ENCODE data around the gene ARHGAP40.
A peak's percentile ranks its signal among the peaks of the same experiment; 100 is the strongest.

The ARHGAP40 gene

GRCh38 chr20:38640521-38640920 lies 38.9 kb downstream of the ARHGAP40 start:
- peaks cover 13% of the 10 kb centered on the region for H3K27me3 ChIP-seq (ENCODE audit: insufficient read depth, low read length)
- H3K9ac ChIP-seq (ENCODE audit: low read depth, low read length): no peak overlapping the region
- no peak overlapping the region for H3K27ac ChIP-seq (ENCODE audit: low read depth, low read length)
- no peaks in the 10 kb centered on the region for H3K4me1 ChIP-seq (ENCODE audit: insufficient read depth, low read length)
- no peak overlapping the region for H3K4me3 ChIP-seq (ENCODE audit: low read length)
- WGBS: 76% methylated on average over 4 of the region's 4 CpGs
- no peaks in the 10 kb centered on the region for H3K36me3 ChIP-seq (ENCODE audit: insufficient read depth, low read length)
- H3K9me3 ChIP-seq (ENCODE audit: insufficient read depth, low read depth, low read length): no peaks in the 10 kb centered on the region

DNA sequence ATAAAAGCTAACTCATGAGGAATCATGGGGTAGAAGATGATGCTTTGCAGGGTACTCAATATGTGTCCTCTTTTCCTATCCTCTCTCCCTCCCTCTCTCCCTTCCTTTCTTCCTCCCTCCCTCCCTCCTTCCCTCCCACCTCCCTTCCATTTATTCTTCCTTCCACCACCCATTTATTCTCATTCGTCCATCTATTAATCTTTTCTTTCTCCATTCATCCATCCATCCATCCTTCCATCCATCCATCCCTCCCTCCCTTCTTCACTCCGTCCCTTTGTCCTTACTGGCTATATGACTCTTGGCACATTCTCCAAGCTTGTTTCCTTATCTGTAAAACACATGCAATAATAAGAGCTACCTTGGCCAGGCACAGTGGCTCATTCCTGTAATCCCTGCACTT lies 40.9 kb downstream of the ARHGAP40 start:
- Histone ChIP-seq H3K4me3 (ENCODE audit: low read length) (no peak overlapping the region), H3K27me3 (ENCODE audit: insufficient read depth, low read length) (peaks cover 32% of the 10 kb centered on the region), H3K36me3 (ENCODE audit: insufficient read depth, low read length) (no peaks in the 10 kb centered on the region), H3K4me1 (ENCODE audit: insufficient read depth, low read length) (peaks cover 4% of the 10 kb centered on the region; the same call in 1 of the 2 replicates), H3K9ac (ENCODE audit: low read depth, low read length) (no peak overlapping the region), H3K9me3 (ENCODE audit: insufficient read depth, low read depth, low read length) (no peaks in the 10 kb centered on the region), H3K27ac (ENCODE audit: low read depth, low read length) (no peak overlapping the region)
- WGBS: 90% methylated on average over 2 of the region's 2 CpGs

GRCh38 chr20:38644588-38645260 lies 43.1 kb downstream of the ARHGAP40 start:
- Histone ChIP-seq H3K4me1 (ENCODE audit: insufficient read depth, low read length) (peaks cover 4% of the 10 kb centered on the region; the same call in 1 of the 2 replicates), H3K4me3 (ENCODE audit: low read length) (no peak overlapping the region), H3K27ac (ENCODE audit: low read depth, low read length) (no peak overlapping the region), H3K9me3 (ENCODE audit: insufficient read depth, low read depth, low read length) (no peaks in the 10 kb centered on the region), H3K36me3 (ENCODE audit: insufficient read depth, low read length) (no peaks in the 10 kb centered on the region), H3K27me3 (ENCODE audit: insufficient read depth, low read length) (peaks cover 39% of the 10 kb centered on the region), H3K9ac (ENCODE audit: low read depth, low read length) (no peak overlapping the region)
- 87% methylated on average over 4 of the region's 4 CpGs for WGBS

- no peak overlapping the region for H3K4me3 ChIP-seq (ENCODE audit: low read length)
- WGBS: 90% methylated on average over 5 of the region's 5 CpGs
- H3K9ac ChIP-seq (ENCODE audit: low read depth, low read length): no peak overlapping the region
- H3K36me3 ChIP-seq (ENCODE audit: insufficient read depth, low read length): no peaks in the 10 kb centered on the region
- H3K27me3 ChIP-seq (ENCODE audit: insufficient read depth, low read length): peaks cover 39% of the 10 kb centered on the region
- no peaks in the 10 kb centered on the region for H3K9me3 ChIP-seq (ENCODE audit: insufficient read depth, low read depth, low read length)
- H3K4me1 ChIP-seq (ENCODE audit: insufficient read depth, low read length): peaks cover 4% of the 10 kb centered on the region; the same call in 1 of the 2 replicates
- H3K27ac ChIP-seq (ENCODE audit: low read depth, low read length): no peak overlapping the region
Measured at GRCh38 chr20:38645351-38645750, 43.7 kb downstream of the ARHGAP40 start.

DNA sequence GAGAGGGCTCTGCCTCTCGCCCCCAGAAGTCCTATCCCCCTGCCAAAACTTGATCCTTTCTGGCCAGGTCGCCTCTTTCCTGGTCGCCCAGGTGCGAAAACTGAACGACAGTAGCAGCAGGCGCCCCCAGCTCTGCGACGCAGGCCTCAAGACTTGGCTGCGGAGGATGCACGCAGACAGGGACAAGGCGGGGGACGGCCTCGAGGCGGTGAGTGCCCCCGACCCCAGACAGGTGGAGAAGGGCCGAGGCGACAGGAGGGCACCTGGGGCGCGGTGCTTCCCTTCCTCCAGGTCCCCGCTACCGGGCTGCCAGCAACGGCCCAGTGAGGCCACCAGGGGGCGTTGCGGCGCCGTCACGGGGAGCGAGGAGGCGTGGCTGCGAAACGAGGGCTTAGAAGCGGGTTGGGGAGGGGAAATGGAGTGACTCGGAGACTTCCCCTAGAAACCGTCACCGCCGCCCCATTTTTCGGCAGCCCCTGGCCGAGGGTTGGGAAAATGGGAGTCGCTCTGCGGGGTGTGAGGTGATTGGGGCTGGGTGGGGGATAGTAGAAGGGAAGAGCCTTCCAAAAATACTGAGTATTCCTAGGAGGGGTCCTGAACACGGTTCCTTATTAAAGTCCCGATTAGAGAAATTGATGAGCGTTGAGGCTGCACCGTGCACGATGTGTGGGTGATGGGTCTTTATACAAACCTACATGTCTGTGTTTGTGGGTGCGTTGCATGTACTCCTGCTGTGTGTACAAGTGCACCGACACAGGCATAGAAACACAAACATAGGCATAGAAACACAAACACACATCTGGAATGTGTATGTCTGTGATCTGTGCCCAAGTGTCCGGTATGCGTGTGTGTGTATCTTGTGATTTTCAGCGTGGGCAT lies 44.6 kb downstream of the ARHGAP40 start:
- no peaks in the 10 kb centered on the region for H3K36me3 ChIP-seq (ENCODE audit: insufficient read depth, low read length)
- no peak overlapping the region for H3K27ac ChIP-seq (ENCODE audit: low read depth, low read length)
- no peak overlapping the region; the same call in 1 of the 2 replicates for H3K9ac ChIP-seq (ENCODE audit: low read depth, low read length)
- 23% methylated on average over 50 of the region's 50 CpGs for WGBS
- H3K4me3 ChIP-seq (ENCODE audit: low read length): peak overlapping the region; percentile 41
- peaks cover 4% of the 10 kb centered on the region; the same call in 1 of the 2 replicates for H3K4me1 ChIP-seq (ENCODE audit: insufficient read depth, low read length)
- H3K9me3 ChIP-seq (ENCODE audit: insufficient read depth, low read depth, low read length): no peaks in the 10 kb centered on the region
- H3K27me3 ChIP-seq (ENCODE audit: insufficient read depth, low read length): peaks cover 39% of the 10 kb centered on the region

DNA sequence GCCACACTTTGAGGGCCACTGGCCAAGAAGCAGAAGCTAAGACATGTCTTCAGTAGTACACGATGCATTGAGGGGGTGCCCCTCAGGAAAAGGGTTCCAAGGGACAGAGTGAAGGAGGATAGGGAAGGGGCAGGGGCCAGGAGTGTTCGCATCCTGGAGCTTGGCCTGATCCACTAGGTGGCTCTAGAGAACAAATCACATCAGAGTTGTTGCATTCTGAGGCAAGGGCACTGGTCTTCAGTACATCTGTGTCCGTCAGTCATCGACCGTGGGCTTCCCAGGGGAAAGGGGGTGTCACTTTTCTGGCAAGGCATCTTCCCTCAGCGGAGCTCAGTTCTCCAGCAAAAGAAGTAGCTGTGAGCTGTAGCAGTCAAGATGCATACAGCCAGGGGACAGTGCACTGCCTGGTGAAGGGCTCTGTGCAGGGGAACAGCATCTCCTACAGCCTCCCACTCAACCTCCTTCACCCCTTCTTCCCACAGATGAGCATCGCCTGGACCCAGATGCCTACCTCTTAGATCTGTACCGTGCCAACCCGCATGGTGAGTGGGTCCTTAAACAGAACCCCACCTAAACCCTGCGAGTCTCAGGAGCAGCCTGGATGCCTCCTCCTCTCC lies 47.8 kb downstream of the ARHGAP40 start:
- H3K27me3 ChIP-seq (ENCODE audit: insufficient read depth, low read length): peaks cover 36% of the 10 kb centered on the region
- WGBS: 68% methylated on average over 10 of the region's 10 CpGs

GRCh38 chr20:38650010-38650409 lies 48.4 kb downstream of the ARHGAP40 start:
- no peak overlapping the region for H3K4me3 ChIP-seq (ENCODE audit: low read length)
- H3K9me3 ChIP-seq (ENCODE audit: insufficient read depth, low read depth, low read length): no peaks in the 10 kb centered on the region
- H3K9ac ChIP-seq (ENCODE audit: low read depth, low read length): no peak overlapping the region
- 85% methylated on average over 4 of the region's 4 CpGs for WGBS
- H3K27ac ChIP-seq (ENCODE audit: low read depth, low read length): no peak overlapping the region
- H3K27me3 ChIP-seq (ENCODE audit: insufficient read depth, low read length): peaks cover 31% of the 10 kb centered on the region
- peaks cover 4% of the 10 kb centered on the region; the same call in 1 of the 2 replicates for H3K4me1 ChIP-seq (ENCODE audit: insufficient read depth, low read length)
- H3K36me3 ChIP-seq (ENCODE audit: insufficient read depth, low read length): no peaks in the 10 kb centered on the region

More for the DNA sequence above, 47.8 kb downstream of the ARHGAP40 start:
- Histone ChIP-seq H3K27ac (ENCODE audit: low read depth, low read length) (no peak overlapping the region), H3K36me3 (ENCODE audit: insufficient read depth, low read length) (no peaks in the 10 kb centered on the region), H3K9ac (ENCODE audit: low read depth, low read length) (no peak overlapping the region), H3K4me3 (ENCODE audit: low read length) (no peak overlapping the region), H3K9me3 (ENCODE audit: insufficient read depth, low read depth, low read length) (no peaks in the 10 kb centered on the region), H3K4me1 (ENCODE audit: insufficient read depth, low read length) (peaks cover 4% of the 10 kb centered on the region; the same call in 1 of the 2 replicates)

GRCh38 chr20:38651154-38651553 lies 49.5 kb downstream of the ARHGAP40 start:
- Histone ChIP-seq H3K36me3 (ENCODE audit: insufficient read depth, low read length) (no peaks in the 10 kb centered on the region), H3K9me3 (ENCODE audit: insufficient read depth, low read depth, low read length) (no peaks in the 10 kb centered on the region), H3K27me3 (ENCODE audit: insufficient read depth, low read length) (peaks cover 20% of the 10 kb centered on the region), H3K9ac (ENCODE audit: low read depth, low read length) (no peak overlapping the region), H3K27ac (ENCODE audit: low read depth, low read length) (no peak overlapping the region), H3K4me1 (ENCODE audit: insufficient read depth, low read length) (peaks cover 4% of the 10 kb centered on the region; the same call in 1 of the 2 replicates), H3K4me3 (ENCODE audit: low read length) (no peak overlapping the region)
- WGBS: 79% methylated on average over 2 of the region's 2 CpGs

DNA sequence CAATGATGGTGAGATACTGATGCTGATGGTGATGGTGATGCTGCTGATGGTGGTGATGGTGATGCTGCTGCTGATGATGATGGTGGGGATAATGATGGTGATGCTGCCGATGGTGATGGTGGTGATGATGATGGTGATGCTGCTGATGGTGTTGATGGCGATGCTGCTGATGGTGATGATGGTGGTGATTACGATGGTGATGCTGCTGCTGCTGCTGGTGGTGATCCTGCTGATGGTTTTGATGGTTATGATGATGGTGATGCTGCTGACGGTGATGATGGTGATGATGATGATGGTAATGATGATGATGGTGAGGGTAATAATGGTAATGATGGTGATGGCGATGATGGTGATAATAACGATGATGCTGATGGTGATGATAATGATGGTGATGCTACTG lies 50.0 kb downstream of the ARHGAP40 start:
- Histone ChIP-seq H3K27ac (ENCODE audit: low read depth, low read length) (no peak overlapping the region), H3K9ac (ENCODE audit: low read depth, low read length) (no peak overlapping the region), H3K4me3 (ENCODE audit: low read length) (no peak overlapping the region), H3K9me3 (ENCODE audit: insufficient read depth, low read depth, low read length) (no peaks in the 10 kb centered on the region), H3K4me1 (ENCODE audit: insufficient read depth, low read length) (peaks cover 2% of the 10 kb centered on the region; the same call in 1 of the 2 replicates), H3K27me3 (ENCODE audit: insufficient read depth, low read length) (peaks cover 16% of the 10 kb centered on the region), H3K36me3 (ENCODE audit: insufficient read depth, low read length) (no peaks in the 10 kb centered on the region)
- 90% methylated on average over 6 of the region's 6 CpGs for WGBS

DNA sequence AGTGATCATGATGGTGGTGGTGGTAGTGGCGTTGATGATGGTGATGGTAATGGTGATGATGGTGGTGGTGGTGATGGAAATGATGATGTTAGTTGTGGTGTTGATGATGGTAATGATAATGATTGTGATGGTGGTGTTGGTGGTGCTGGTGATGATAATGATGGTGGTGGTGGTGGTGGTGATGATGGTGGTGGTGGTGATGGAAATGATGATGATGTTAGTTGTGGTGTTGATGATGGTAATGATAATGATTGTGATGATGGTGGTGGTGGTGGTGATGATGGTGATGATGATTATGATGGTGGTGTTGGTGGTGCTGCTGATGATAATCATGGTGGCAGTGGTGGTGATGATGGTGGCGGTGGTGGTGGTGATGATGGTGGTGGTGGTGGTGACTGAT lies 51.4 kb downstream of the ARHGAP40 start:
- Histone ChIP-seq H3K27ac (ENCODE audit: low read depth, low read length) (no peak overlapping the region), H3K9ac (ENCODE audit: low read depth, low read length) (no peak overlapping the region), H3K9me3 (ENCODE audit: insufficient read depth, low read depth, low read length) (no peaks in the 10 kb centered on the region), H3K4me3 (ENCODE audit: low read length) (no peak overlapping the region), H3K4me1 (ENCODE audit: insufficient read depth, low read length) (no peaks in the 10 kb centered on the region), H3K36me3 (ENCODE audit: insufficient read depth, low read length) (no peaks in the 10 kb centered on the region), H3K27me3 (ENCODE audit: insufficient read depth, low read length) (peaks cover 2% of the 10 kb centered on the region)
- 95% methylated on average over 2 of the region's 2 CpGs for WGBS

DNA sequence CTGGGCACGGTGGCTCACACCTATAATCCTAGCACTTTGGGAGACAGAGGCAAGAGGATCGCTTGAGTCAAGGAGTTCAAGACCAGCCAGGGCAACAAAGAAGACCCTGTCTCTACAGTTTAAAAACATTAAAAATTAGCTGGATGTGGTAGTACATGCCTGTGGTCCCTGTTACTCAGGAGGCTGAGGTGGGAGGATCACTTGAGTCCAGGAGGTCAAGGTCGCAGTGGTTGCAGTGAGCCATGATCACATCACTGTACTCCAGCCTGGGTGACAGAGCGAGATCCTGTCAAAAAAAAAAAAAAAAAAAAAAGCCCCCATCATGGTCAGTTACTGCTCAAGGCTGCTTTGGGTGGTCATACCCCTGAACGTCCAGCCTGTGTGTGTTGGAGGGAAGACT lies 55.8 kb downstream of the ARHGAP40 start:
- Histone ChIP-seq H3K4me3 (ENCODE audit: low read length) (no peak overlapping the region), H3K4me1 (ENCODE audit: insufficient read depth, low read length) (no peaks in the 10 kb centered on the region; the same call in 1 of the 2 replicates), H3K36me3 (ENCODE audit: insufficient read depth, low read length) (no peaks in the 10 kb centered on the region), H3K27ac (ENCODE audit: low read depth, low read length) (no peak overlapping the region), H3K9me3 (ENCODE audit: insufficient read depth, low read depth, low read length) (no peaks in the 10 kb centered on the region), H3K27me3 (ENCODE audit: insufficient read depth, low read length) (no peaks in the 10 kb centered on the region; the same call in 1 of the 2 replicates), H3K9ac (ENCODE audit: low read depth, low read length) (no peak overlapping the region)
- WGBS: 92% methylated on average over 4 of the region's 5 CpGs
